HepG2 (cell line): Measurements from ENCODE around the gene TMEM176A. TPM values are rescaled to one million over a fixed set of nuclear protein-coding genes. Genes with fewer than 3 reads are reported as not detected.
A peak's percentile ranks its signal among the peaks of the same experiment; 100 is the strongest.

Source experiments
- BRF2 ChIP-seq: sonication (generic); formaldehyde crosslinking; IDR thresholded peaks from 2 replicates; pipeline ENCODE4 v1.8.1; 2022; ENCODE audit warnings: mild to moderate bottlenecking, missing genetic modification reagents
- HNF1B ChIP-seq: sonication (generic); formaldehyde crosslinking; IDR thresholded peaks from 2 replicates; pipeline ENCODE4 v1.5.1; 2020; ENCODE audit warnings: mild to moderate bottlenecking, moderate library complexity, missing genetic modification reagents
- MEIS2 ChIP-seq: sonication (generic); formaldehyde crosslinking; IDR thresholded peaks from 2 replicates; pipeline ENCODE4 v1.9.0; 2021; ENCODE audit warnings: mild to moderate bottlenecking, missing genetic modification reagents
- NKX3-1 ChIP-seq: sonication (generic); formaldehyde crosslinking; IDR thresholded peaks from 2 replicates; pipeline ENCODE4 v1.5.0; 2020; ENCODE audit warnings: missing genetic modification reagents
- NR2F1 ChIP-seq, 2 experiments: fragments of 450-650 bp in 1 of 2; formaldehyde crosslinking in 1 of 2; IDR thresholded peaks; 2 replicates each; pipeline versions ENCODE4 v1.5.0 to v1.6.1; 2016 to 2020; ENCODE audit warnings: mild to moderate bottlenecking in 1 of 2, missing compliant biosample characterization in 1 of 2, missing genetic modification reagents in 1 of 2, moderate library complexity in 1 of 2
- SETDB1 ChIP-seq: sonication (generic); formaldehyde crosslinking; IDR thresholded peaks from 2 replicates; pipeline ENCODE4 v1.5.1; 2020; ENCODE audit warnings: missing genetic modification reagents, mild to moderate bottlenecking, borderline replicate concordance
- ZNF12 ChIP-seq: sonication (generic); formaldehyde crosslinking; IDR thresholded peaks from 2 replicates; pipeline ENCODE4 v1.5.0; 2020; ENCODE audit warnings: missing genetic modification reagents
- ZNF263 ChIP-seq: sonication (generic); formaldehyde crosslinking; IDR thresholded peaks from 2 replicates; pipeline ENCODE4 v1.4.0; 2020; ENCODE audit warnings: missing genetic modification reagents
- ZNF280D ChIP-seq: sonication (generic); formaldehyde crosslinking; IDR thresholded peaks from 2 replicates; pipeline ENCODE4 v1.5.1; 2020; ENCODE audit warnings: mild to moderate bottlenecking, missing genetic modification reagents
- ZNF503 ChIP-seq: sonication (generic); formaldehyde crosslinking; IDR thresholded peaks from 2 replicates; pipeline ENCODE4 v1.4.0; 2020; ENCODE audit warnings: missing genetic modification reagents
- ZNF572 ChIP-seq: sonication (generic); formaldehyde crosslinking; IDR thresholded peaks from 2 replicates; pipeline ENCODE4 v1.5.1; 2020; ENCODE audit warnings: mild to moderate bottlenecking, missing genetic modification reagents
- ZNF619 ChIP-seq: sonication (generic); formaldehyde crosslinking; IDR thresholded peaks from 2 replicates; pipeline ENCODE4 v1.4.0; 2020; ENCODE audit warnings: mild to moderate bottlenecking, missing genetic modification reagents
- ZNF709 ChIP-seq: sonication (generic); formaldehyde crosslinking; IDR thresholded peaks from 2 replicates; pipeline ENCODE4 v1.5.0; 2020; ENCODE audit warnings: mild to moderate bottlenecking, missing genetic modification reagents
- ZNF761 ChIP-seq: sonication (generic); formaldehyde crosslinking; conservative IDR thresholded peaks from 2 replicates; pipeline ENCODE4 v1.4.0; 2020; ENCODE audit warnings: mild to moderate bottlenecking, missing genetic modification reagents
- ZNF766 ChIP-seq: sonication (generic); formaldehyde crosslinking; IDR thresholded peaks from 2 replicates; pipeline ENCODE4 v1.5.0; 2020; ENCODE audit warnings: missing genetic modification reagents, borderline replicate concordance
- ZNF800 ChIP-seq: sonication (generic); formaldehyde crosslinking; IDR thresholded peaks from 2 replicates; pipeline ENCODE4 v1.4.0; 2020; ENCODE audit warnings: missing genetic modification reagents
- ZSCAN31 ChIP-seq: sonication (generic); formaldehyde crosslinking; IDR thresholded peaks from 2 replicates; pipeline ENCODE4 v1.5.0; 2020; ENCODE audit warnings: low read depth, mild to moderate bottlenecking, missing genetic modification reagents
- polyA plus RNA-seq, 8 experiments: library from polyadenylated mRNA; depleted of rRNA in 3 of 8; stranded (reverse) in 7 of 8; unstranded in 1 of 8; fragments of >200 nt; fragmentation: Illumina TruSeq in 4 of 8; extraction: Trizol in 4 of 8; gene quantifications; 2 replicates each; pipeline versions ENCODE4 v1.2.1 to v1.2.3, GENCODE V29; 2011 to 2016; ENCODE audit warnings: low read depth in 4 of 8, missing spikeins in 1 of 8, mixed read lengths in 1 of 8; ENCODE audit not compliant: insufficient read depth in 1 of 8
- total RNA-seq, 5 experiments: library from RNA; depleted of rRNA; stranded (reverse); fragments of >200 nt; fragmentation: Illumina TruSeq; extraction: Trizol; gene quantifications; 2 replicates each; pipeline ENCODE4 v1.2.3, GENCODE V29; 2016; ENCODE audit warnings: low read depth in 1 of 5

TMEM176A gene
- total and polyA plus RNA-seq, 2 of the 13 experiments (the other 11 are each of a cell fraction or from before 2014, with no cell fraction given): not detected

- TF ChIP-seq ZNF761 (0 out of 2 replicates have a peak, but pooled peaks have one; percentile 21), NR2F1 (CRISPR knock-in tag; IDR thresholded peaks at IDR 0.05) (0 out of 4 replicates have a peak, but pooled peaks of 1 of the 2 experiments have one; percentile 30), ZNF800 (CRISPR knock-in tag) (0 out of 2 replicates have a peak, but pooled peaks have one; percentile 27), HNF1B (0 out of 2 replicates have a peak, but pooled peaks have one; percentile 38), ZNF503 (CRISPR knock-in tag) (peak; percentile 37; the same call in 1 of the 2 replicates), ZNF766 (0 out of 2 replicates have a peak, but pooled peaks have one; percentile 49), ZNF619 (CRISPR knock-in tag) (0 out of 2 replicates have a peak, but pooled peaks have one; percentile 41), ZNF709 (CRISPR knock-in tag) (0 out of 2 replicates have a peak, but pooled peaks have one; percentile 38), MEIS2 (peak; percentile 56; the same call in 1 of the 2 replicates), ZNF280D (peak; percentile 45; the same call in 1 of the 2 replicates), ZNF572 (0 out of 2 replicates have a peak, but pooled peaks have one; percentile 30), ZNF263 (CRISPR knock-in tag) (0 out of 2 replicates have a peak, but pooled peaks have one; percentile 15), BRF2 (peak; percentile 50; the same call in 1 of the 2 replicates), SETDB1 (CRISPR knock-in tag) (peak; percentile 91), NKX3-1 (CRISPR knock-in tag) (0 out of 2 replicates have a peak, but pooled peaks have one; percentile 33), ZNF12 (CRISPR knock-in tag) (0 out of 2 replicates have a peak, but pooled peaks have one; percentile 19), ZSCAN31 (CRISPR knock-in tag) (0 out of 2 replicates have a peak, but pooled peaks have one; percentile 56)
Observed at GRCh38 chr7:150807616-150808438, 7.3 kb downstream of the TMEM176A start (continued).
